Breast epithelium (tissue), 4 donors: ENCODE data around the gene NDUFC1. TPM values are rescaled to one million over a fixed set of nuclear protein-coding genes. Genes with fewer than 3 reads are reported as not detected.

Experiments used
- DNase-seq, 2 donors: peaks; one replicate each; pipeline ENCODE4 v3.0.0-alpha.2; 2019; ENCODE audit warnings: low spot score in 2 of 2
- H3K27ac ChIP-seq, 2 donors: fragments of 200-600 bp; sonication (generic) in 1 of 2; one replicate each; pipeline ENCODE4 v1.5.1; 2016 to 2019; ENCODE audit warnings: mild to moderate bottlenecking in 1 of 2
- H3K27me3 ChIP-seq, 2 donors: fragments of 200-600 bp; sonication (generic) in 1 of 2; one replicate each; pipeline versions ENCODE4 v1.5.1 to v1.6.0; 2017 to 2019; ENCODE audit warnings: control low read depth in 1 of 2, mild to moderate bottlenecking in 1 of 2
- H3K36me3 ChIP-seq: fragments of 200-600 bp; one replicate; pipeline ENCODE4 v1.5.1; 2019
- H3K4me1 ChIP-seq, 2 donors: fragments of 200-600 bp; sonication (generic); one replicate each; pipeline ENCODE4 v1.5.1; 2016 to 2019; ENCODE audit warnings: control low read depth in 1 of 2
- H3K4me3 ChIP-seq, 3 donors: fragments of 200-600 bp; sonication (generic); 1 replicate in 2 of 3; 2 replicates in 1 of 3; pipeline ENCODE4 v1.5.1; 2016 to 2019; ENCODE audit warnings: mild to moderate bottlenecking in 3 of 3, moderate library complexity in 2 of 3
- H3K9me3 ChIP-seq, 2 donors: fragments of 200-600 bp; sonication (generic) in 1 of 2; one replicate each; pipeline ENCODE4 v1.5.1; 2016 to 2019; ENCODE audit warnings: control low read depth in 1 of 2
- CTCF ChIP-seq, 3 donors: fragments of 450-650 bp; IDR thresholded peaks; one replicate each; pipeline ENCODE4 v1.5.1; 2016 to 2017; ENCODE audit warnings: antibody characterized with exemption in 3 of 3, mild to moderate bottlenecking in 3 of 3, moderate library complexity in 3 of 3
- POLR2A ChIP-seq: fragments of 450-650 bp; IDR thresholded peaks from one replicate; pipeline ENCODE4 v1.6.1; 2016; ENCODE audit warnings: antibody characterized with exemption, mild to moderate bottlenecking, moderate library complexity
- POLR2AphosphoS5 ChIP-seq, 3 donors: sonication (generic); formaldehyde crosslinking; IDR thresholded peaks; one replicate each; pipeline ENCODE4 v1.6.1; 2017; ENCODE audit warnings: antibody characterized with exemption in 3 of 3
- intact Hi-C: fragments of 100-400 bp; cut with DNase I; formaldehyde crosslinking; loops from one replicate; pipeline ENCODE4 v1.15.1; 2023; ENCODE audit warnings: low total_unique reads
- total RNA-seq, 3 donors: library from RNA; depleted of rRNA; stranded (reverse); fragments of >200 nt; gene quantifications; one replicate each; pipeline ENCODE4 v1.1.0, GENCODE V29; 2016

The NDUFC1 gene
- total RNA-seq, 3 donors from 2014 or later, result 26.2 to 42.7 (median 35.0) TPM

- Histone ChIP-seq H3K4me3 (no peak overlapping the region), H3K36me3 (no peaks in the 10 kb centered on the region), H3K4me1 (no peaks in the 10 kb centered on the region), H3K9me3 (no peaks in the 10 kb centered on the region), H3K27me3 (no peaks in the 10 kb centered on the region), H3K27ac (no peak overlapping the region)
- DNase-seq, result no peak
- intact Hi-C loops, result no loop called here
- no peak for TF ChIP-seq POLR2A
- TF ChIP-seq CTCF (IDR thresholded peaks at IDR 0.05), result no peak
- TF ChIP-seq POLR2AphosphoS5 (IDR thresholded peaks at IDR 0.05), result no peak
Measured at GRCh38 chr4:139241784-139242151, 60.5 kb downstream of the NDUFC1 start.

GRCh38 chr4:139241086-139241783 lies 61.0 kb downstream of the NDUFC1 start:
- Histone ChIP-seq H3K27me3 (no peaks in the 10 kb centered on the region), H3K36me3 (no peaks in the 10 kb centered on the region), H3K4me3 (no peak overlapping the region), H3K9me3 (no peaks in the 10 kb centered on the region), H3K27ac (no peak overlapping the region), H3K4me1 (no peaks in the 10 kb centered on the region)
- DNase-seq, result no peak
- intact Hi-C loops, result no loop called here
- TF ChIP-seq CTCF (IDR thresholded peaks at IDR 0.05) (no peak), POLR2AphosphoS5 (IDR thresholded peaks at IDR 0.05) (no peak), POLR2A (no peak)

Other genes starting within 250 kb of the NDUFC1 start
- 100 to 1,000 TPM in 1 of 3 donors, 10 to 100 TPM in 2; 59.4 to 106 (median 67.2) TPM for gene ELF2, start 125.3 kb downstream of the NDUFC1 start, total RNA-seq
- gene MGARP, start 22.3 kb downstream of the NDUFC1 start, total RNA-seq, result 1 to 10 TPM in 2 of 3 donors, not detected in 1; 1.6 to 3.8 TPM
- gene NAA15, start 972 bp downstream of the NDUFC1 start, total RNA-seq, result 10 to 100 TPM; 28.5 to 49.9 (median 34.1) TPM
- 10 to 100 TPM; 13.1 to 15.8 (median 13.4) TPM for gene RAB33B, start 151.6 kb upstream of the NDUFC1 start, total RNA-seq